ENCODE measurements around the gene DYNC1H1.

- TF ChIP-seq CTCF (IDR thresholded peaks at IDR 0.05 in 4 of 5, conservative IDR thresholded peaks at IDR 0.05 in 1 of 5), result no peak
- no peak for TF ChIP-seq POLR2A (IDR thresholded peaks at IDR 0.05)
These were observed 41.0 kb downstream of the DYNC1H1 start for GRCh38 chr14:102005336-102005735.
